ENCODE data around the gene RAB3IL1.

Gene RAB3IL1

GRCh38 chr11:61847914-61848581, 69.3 kb downstream of the RAB3IL1 start:
- no peak for DNase-seq (ENCODE audit: low read depth in 1 of 2, low spot score in 1 of 2)

Data from activated T-helper 1 cell treated with anti-CD3 and anti-CD28 coated beads, Interleukin-2, amount 50 U/mL, for 16 hours (primary cell).